HG02610 (cell line): ENCODE data around the gene DNLZ.

Experiments used
- ATAC-seq: cut with Tn5 transposase; IDR thresholded peaks from one replicate; pipeline ENCODE4 v1.9.1; 2021; ENCODE audit warnings: mild to moderate bottlenecking, moderate library complexity; ENCODE audit not compliant: unreplicated experiment

DNLZ gene

GRCh38 chr9:136377341-136378169 is 14.0 kb upstream of the DNLZ start:
- no peak for ATAC-seq

- no peak for ATAC-seq
Observed at GRCh38 chr9:136376457-136376856, 12.9 kb upstream of the DNLZ start.

GRCh38 chr9:136375096-136375495 is 11.6 kb upstream of the DNLZ start:
- no peak for ATAC-seq

- no peak for ATAC-seq
Observed at GRCh38 chr9:136374183-136374575, 10.6 kb upstream of the DNLZ start.

GRCh38 chr9:136373300-136374182 is 10.0 kb upstream of the DNLZ start, which contains the start of gene CARD9:
Gene CARD9, minus strand, starts transcription at chr9:136373669. Its CDS starts 1,591 bp downstream, at chr9:136372078.
- no peak for ATAC-seq

GRCh38 chr9:136372561-136373299 is 9.2 kb upstream of the DNLZ start:
- no peak for ATAC-seq

GRCh38 chr9:136372006-136372405 is 8.5 kb upstream of the DNLZ start:
- ATAC-seq = no peak

GRCh38 chr9:136371533-136371880 is 8.0 kb upstream of the DNLZ start:
- ATAC-seq = no peak

- ATAC-seq = no peak
Observed at GRCh38 chr9:136370687-136371532, 7.4 kb upstream of the DNLZ start.

- ATAC-seq = no peak
Observed at GRCh38 chr9:136370037-136370436, 6.5 kb upstream of the DNLZ start.

- no peak for ATAC-seq
Observed at GRCh38 chr9:136368190-136368589, 4.6 kb upstream of the DNLZ start.

- no peak for ATAC-seq
Observed at GRCh38 chr9:136367296-136368145, 4.0 kb upstream of the DNLZ start.

- ATAC-seq = no peak
Observed at GRCh38 chr9:136366826-136367225, 3.3 kb upstream of the DNLZ start.

GRCh38 chr9:136365775-136366222 is 2.3 kb upstream of the DNLZ start:
- no peak for ATAC-seq

- ATAC-seq = no peak
Observed at GRCh38 chr9:136364942-136365774, 1.6 kb upstream of the DNLZ start.

GRCh38 chr9:136363949-136364748 is 605 bp upstream of the DNLZ start:
- ATAC-seq = no peak

- ATAC-seq = no peak
Observed at GRCh38 chr9:136362450-136362784, 1.1 kb downstream of the DNLZ start.
